CD4-positive, alpha-beta T cell treated with Interleukin-6 for 4 hours (primary cell): ENCODE measurements around the gene CBR4.
"Not testable (repeated sequence)": the region's sequence is repeated elsewhere in the genome, so short reads cannot be mapped to it uniquely, and the experiment has no call there.

Source experiments
- DNase-seq: peaks from one replicate; pipeline ENCODE4 v3.0.0-alpha.2; 2020; ENCODE audit warnings: mixed read lengths

The CBR4 gene

GRCh38 chr4:168992952-168993482 lies 17.0 kb downstream of the CBR4 start:
- DNase-seq: not testable (repeated sequence)

GRCh38 chr4:168981942-168982341 lies 28.1 kb downstream of the CBR4 start:
- no peak for DNase-seq

- DNase-seq: no peak
Measured at GRCh38 chr4:168981460-168981859, 28.6 kb downstream of the CBR4 start.

- no peak for DNase-seq
Measured at GRCh38 chr4:168979338-168979737, 30.7 kb downstream of the CBR4 start.

GRCh38 chr4:168978001-168978700 lies 31.9 kb downstream of the CBR4 start:
- no peak for DNase-seq

- DNase-seq: no peak
Measured at GRCh38 chr4:168972596-168972995, 37.5 kb downstream of the CBR4 start.

GRCh38 chr4:168960716-168961115 lies 49.3 kb downstream of the CBR4 start:
- no peak for DNase-seq

GRCh38 chr4:168955674-168956073 lies 54.4 kb downstream of the CBR4 start:
- DNase-seq: no peak

GRCh38 chr4:168952821-168953246 lies 57.2 kb downstream of the CBR4 start:
- DNase-seq: not testable (repeated sequence)

- DNase-seq: no peak
Measured at GRCh38 chr4:168945291-168945690, 64.8 kb downstream of the CBR4 start.

- no peak for DNase-seq
Measured at GRCh38 chr4:168942985-168943384, 67.1 kb downstream of the CBR4 start.
